BE2C (cell line): ENCODE data around the gene CCM2.

Experiments
- DNase-seq: peaks from one replicate; pipeline ENCODE4 v3.0.0-alpha.2; 2020
- H3K27me3 ChIP-seq: fragments of 250-450 bp; sonication (Bioruptor Pico); 2 replicates; pipeline ENCODE4 v1.5.1; 2020; ENCODE audit warnings: mild to moderate bottlenecking
- H3K36me3 ChIP-seq: fragments of 250-450 bp; sonication (Bioruptor Pico); 2 replicates; pipeline ENCODE4 v1.5.1; 2020; ENCODE audit warnings: mild to moderate bottlenecking
- H3K4me1 ChIP-seq: fragments of 250-450 bp; sonication (Bioruptor Pico); 2 replicates; pipeline ENCODE4 v1.5.1; 2020
- H3K4me3 ChIP-seq: 2 replicates; pipeline ENCODE4 v1.5.1; 2011; ENCODE audit warnings: low read depth, low read length
- H3K9me3 ChIP-seq: fragments of 250-450 bp; sonication (Bioruptor Pico); 2 replicates; pipeline ENCODE4 v1.5.1; 2020
- TF ChIP-seq, protein P1 (sequence below): IDR thresholded peaks from 2 replicates; pipeline ENCODE4 v1.5.1; 2012; ENCODE audit warnings: mild to moderate bottlenecking, low read depth, low read length

Gene CCM2

DNA sequence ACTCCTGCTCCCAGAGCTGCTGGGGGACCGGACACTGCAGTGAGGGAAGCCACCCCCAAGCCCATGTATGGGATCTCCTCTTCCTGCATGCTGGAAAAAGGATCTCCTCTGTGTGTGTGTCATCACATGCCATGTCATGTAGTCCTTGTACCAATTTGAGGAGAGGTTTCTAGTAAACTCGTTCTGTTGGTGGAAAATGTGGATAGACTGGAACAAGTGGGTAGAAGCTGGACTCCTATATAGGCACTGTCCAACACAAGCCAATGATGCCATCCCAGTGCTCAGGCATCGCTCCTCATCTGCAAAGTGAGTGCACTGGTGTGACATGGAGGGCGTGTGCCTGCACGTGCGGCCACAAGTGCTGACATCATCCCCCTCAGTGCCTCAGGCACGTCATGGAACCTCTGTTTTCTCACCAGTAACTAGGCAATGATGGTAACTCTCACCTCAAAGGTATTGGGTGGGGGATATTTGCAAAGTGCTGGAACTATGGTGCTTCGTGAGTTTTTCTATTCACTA lies 40.5 kb upstream of the CCM2 start:
- no peaks in the 10 kb centered on the region for H3K27me3 ChIP-seq
- peak; percentile 22 for DNase-seq
- TF ChIP-seq, protein P1, sequence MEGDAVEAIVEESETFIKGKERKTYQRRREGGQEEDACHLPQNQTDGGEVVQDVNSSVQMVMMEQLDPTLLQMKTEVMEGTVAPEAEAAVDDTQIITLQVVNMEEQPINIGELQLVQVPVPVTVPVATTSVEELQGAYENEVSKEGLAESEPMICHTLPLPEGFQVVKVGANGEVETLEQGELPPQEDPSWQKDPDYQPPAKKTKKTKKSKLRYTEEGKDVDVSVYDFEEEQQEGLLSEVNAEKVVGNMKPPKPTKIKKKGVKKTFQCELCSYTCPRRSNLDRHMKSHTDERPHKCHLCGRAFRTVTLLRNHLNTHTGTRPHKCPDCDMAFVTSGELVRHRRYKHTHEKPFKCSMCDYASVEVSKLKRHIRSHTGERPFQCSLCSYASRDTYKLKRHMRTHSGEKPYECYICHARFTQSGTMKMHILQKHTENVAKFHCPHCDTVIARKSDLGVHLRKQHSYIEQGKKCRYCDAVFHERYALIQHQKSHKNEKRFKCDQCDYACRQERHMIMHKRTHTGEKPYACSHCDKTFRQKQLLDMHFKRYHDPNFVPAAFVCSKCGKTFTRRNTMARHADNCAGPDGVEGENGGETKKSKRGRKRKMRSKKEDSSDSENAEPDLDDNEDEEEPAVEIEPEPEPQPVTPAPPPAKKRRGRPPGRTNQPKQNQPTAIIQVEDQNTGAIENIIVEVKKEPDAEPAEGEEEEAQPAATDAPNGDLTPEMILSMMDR: no peak
- no peak overlapping the region for H3K4me3 ChIP-seq
- H3K36me3 ChIP-seq: no peaks in the 10 kb centered on the region
- no peaks in the 10 kb centered on the region for H3K9me3 ChIP-seq
- H3K4me1 ChIP-seq: no peaks in the 10 kb centered on the region

DNA sequence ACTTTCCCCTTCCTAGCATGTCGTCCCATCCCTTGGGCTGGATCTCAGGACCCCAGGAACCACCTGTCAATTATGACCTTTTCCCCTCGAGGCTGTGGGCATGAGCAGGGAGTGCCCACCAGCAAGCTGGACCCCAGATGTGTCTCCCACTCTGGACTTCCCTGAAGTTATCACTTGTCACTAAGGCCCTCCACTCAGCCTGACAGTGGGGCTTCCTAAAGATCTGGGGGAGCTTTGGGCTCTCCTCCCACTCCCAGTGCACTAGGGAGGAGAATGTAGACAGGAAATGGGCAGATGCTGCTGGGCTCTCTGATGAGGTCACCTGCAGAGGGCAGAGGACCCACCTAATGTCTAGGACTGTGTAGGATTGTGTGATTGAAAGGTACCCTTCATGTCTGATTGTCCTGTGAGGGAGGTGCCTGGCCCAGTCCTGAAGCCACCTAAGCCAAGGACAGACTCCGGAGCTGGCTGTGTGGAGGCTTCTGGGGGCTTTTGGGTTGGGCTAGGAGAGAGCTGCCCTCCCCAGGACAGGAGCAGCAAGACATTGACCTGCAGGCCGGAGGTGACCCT lies 39.9 kb upstream of the CCM2 start:
- Histone ChIP-seq H3K27me3 (no peaks in the 10 kb centered on the region), H3K4me3 (no peak overlapping the region), H3K36me3 (no peaks in the 10 kb centered on the region), H3K9me3 (no peaks in the 10 kb centered on the region), H3K4me1 (no peaks in the 10 kb centered on the region)
- DNase-seq: no peak
- TF ChIP-seq, protein P1: no peak

DNA sequence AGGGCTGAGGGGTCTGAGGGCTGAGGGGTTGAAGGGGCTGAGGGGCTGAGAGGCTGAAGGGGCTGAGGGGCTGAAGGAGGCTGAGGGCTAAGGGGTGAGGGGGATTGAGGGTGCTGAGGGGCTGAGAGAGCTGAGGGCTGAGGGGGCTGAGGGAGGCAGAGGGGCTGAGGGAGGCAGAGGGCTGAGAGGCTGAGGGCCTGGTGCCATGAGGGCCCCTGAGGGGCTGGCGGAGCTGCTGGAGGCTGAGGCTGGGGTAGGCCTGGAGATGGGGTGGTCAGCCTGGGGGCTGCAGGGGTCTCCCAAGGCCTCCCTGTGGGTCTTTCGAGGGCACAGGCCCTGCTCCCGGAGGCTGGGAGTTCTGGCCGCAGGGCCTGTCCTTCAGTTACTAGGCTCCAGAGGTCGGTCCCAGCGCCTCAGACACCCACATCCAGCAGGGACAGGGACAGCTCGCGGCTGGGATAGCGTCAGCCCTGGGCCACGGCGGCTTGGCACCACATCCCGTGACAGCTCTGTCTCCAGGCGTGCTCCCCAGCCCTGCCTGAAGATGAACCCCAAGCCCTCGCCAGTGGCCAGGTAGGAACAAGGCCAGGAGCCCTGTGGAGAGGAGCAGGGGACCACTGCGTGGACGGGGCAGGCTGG lies 38.0 kb upstream of the CCM2 start:
- TF ChIP-seq, protein P1: no peak
- DNase-seq: peak; percentile 12

DNA sequence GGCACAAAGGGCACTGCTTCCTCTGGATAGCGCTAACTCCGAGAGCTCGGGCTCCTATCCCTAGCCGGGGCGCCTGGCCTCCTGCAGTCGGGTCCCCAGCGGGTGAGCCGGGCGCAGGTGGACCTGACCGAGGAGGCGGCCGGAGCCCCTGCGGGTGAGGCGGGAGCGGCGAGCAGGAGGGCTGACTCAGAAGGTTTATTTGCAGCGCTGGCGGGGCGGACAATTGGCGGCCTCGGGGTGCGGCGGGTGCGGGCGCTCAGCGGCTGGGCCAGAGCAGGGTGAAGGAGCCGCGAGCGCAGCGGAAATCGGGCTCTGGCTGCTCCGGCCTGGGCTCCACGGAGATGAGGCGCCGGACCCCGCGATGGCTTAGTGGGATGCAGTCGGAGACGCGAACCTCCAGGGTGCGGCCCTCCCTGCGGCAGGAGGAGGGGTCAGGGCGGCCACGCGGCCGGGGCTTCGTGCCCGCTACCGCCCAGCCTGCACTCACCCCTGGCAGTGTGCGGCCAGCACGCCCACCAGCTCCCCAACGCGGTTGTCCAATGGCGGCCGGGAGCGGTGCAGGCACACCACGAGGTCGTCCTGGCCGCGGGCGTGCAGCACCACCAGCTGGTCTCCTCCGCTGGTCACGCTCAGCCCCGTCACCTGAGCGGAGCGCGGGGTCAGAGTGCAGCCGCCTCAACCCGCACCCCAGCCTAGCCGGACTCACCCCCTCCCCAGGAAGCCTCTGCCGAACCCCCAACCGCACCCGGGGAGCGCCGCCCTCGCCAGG lies 37.3 kb upstream of the CCM2 start:
- peak; percentile 10 for DNase-seq
- Histone ChIP-seq H3K9me3 (no peaks in the 10 kb centered on the region), H3K4me1 (no peaks in the 10 kb centered on the region), H3K4me3 (no peak overlapping the region), H3K27me3 (no peaks in the 10 kb centered on the region), H3K36me3 (no peaks in the 10 kb centered on the region)
- TF ChIP-seq, protein P1: no peak

More for the DNA sequence above, 38.0 kb upstream of the CCM2 start:
- Histone ChIP-seq H3K4me1 (no peaks in the 10 kb centered on the region), H3K4me3 (no peak overlapping the region), H3K36me3 (no peaks in the 10 kb centered on the region), H3K9me3 (no peaks in the 10 kb centered on the region), H3K27me3 (no peaks in the 10 kb centered on the region)

GRCh38 chr7:44963364-44964290 lies 36.4 kb upstream of the CCM2 start:
- TF ChIP-seq, protein P1: no peak
- Histone ChIP-seq H3K4me3 (no peak overlapping the region), H3K9me3 (no peaks in the 10 kb centered on the region), H3K4me1 (no peaks in the 10 kb centered on the region), H3K27me3 (no peaks in the 10 kb centered on the region), H3K36me3 (no peaks in the 10 kb centered on the region)
- peak; percentile 7 for DNase-seq
